Osteoblast (primary cell): ENCODE results near the gene ARL15. TPM values are rescaled to one million over a fixed set of nuclear protein-coding genes. Genes with fewer than 3 reads are reported as not detected.

Experiments used
- DNase-seq: peaks from one replicate; pipeline ENCODE4 v3.0.0; 2011; ENCODE audit warnings: low spot score, mixed read lengths; ENCODE audit not compliant: insufficient read length; ENCODE audit errors: missing footprints
- H2AFZ ChIP-seq: 2 replicates; pipeline ENCODE4 v1.6.0; 2011; ENCODE audit warnings: mild to moderate bottlenecking, low read length
- H3K27ac ChIP-seq: 2 replicates; pipeline ENCODE4 v1.5.1; 2011; ENCODE audit warnings: mild to moderate bottlenecking, low read depth, low read length, moderate library complexity
- H3K27me3 ChIP-seq: 2 replicates; pipeline ENCODE4 v1.6.0; 2012; ENCODE audit warnings: mild to moderate bottlenecking, control low read depth, inconsistent platforms, low read length, moderate library complexity; ENCODE audit not compliant: insufficient read depth
- H3K36me3 ChIP-seq: 2 replicates; pipeline ENCODE4 v1.5.1; 2011; ENCODE audit warnings: mild to moderate bottlenecking, low read length, control low read depth, moderate library complexity; ENCODE audit not compliant: insufficient read depth
- H3K4me1 ChIP-seq: 2 replicates; pipeline ENCODE4 v1.5.1; 2011; ENCODE audit warnings: mild to moderate bottlenecking, low read length, control low read depth, moderate library complexity; ENCODE audit not compliant: insufficient read depth
- H3K4me2 ChIP-seq: 2 replicates; pipeline ENCODE4 v1.6.0; 2011; ENCODE audit warnings: mild to moderate bottlenecking, low read length; ENCODE audit not compliant: insufficient read depth
- H3K4me3 ChIP-seq: fragments of 200-600 bp; sonication (generic); 3 replicates; pipeline ENCODE4 v1.5.1; 2012; ENCODE audit warnings: mild to moderate bottlenecking, low read length, inconsistent platforms; ENCODE audit not compliant: insufficient read depth
- H3K79me2 ChIP-seq: 2 replicates; pipeline ENCODE4 v1.6.0; 2012; ENCODE audit warnings: mild to moderate bottlenecking, low read length, control low read depth, inconsistent platforms; ENCODE audit not compliant: insufficient read depth
- H3K9me3 ChIP-seq: 2 replicates; pipeline ENCODE4 v1.5.1; 2011; ENCODE audit warnings: low read depth, low read length, control low read depth
- H4K20me1 ChIP-seq: 2 replicates; pipeline ENCODE4 v1.6.0; 2012; ENCODE audit warnings: mild to moderate bottlenecking, low read length, control low read depth; ENCODE audit not compliant: insufficient read depth
- CTCF ChIP-seq: IDR thresholded peaks from 2 replicates; pipeline ENCODE4 v1.5.1; 2011; ENCODE audit warnings: mild to moderate bottlenecking, low read depth, low read length, moderate library complexity; ENCODE audit errors: extremely low read depth
- total RNA-seq: library from RNA; depleted of rRNA; stranded (reverse); fragments of >200 nt; gene quantifications from 2 replicates; pipeline ENCODE4 v1.2.3, GENCODE V29; 2012

Gene ARL15
- total RNA-seq, 1 donor: 25.3 TPM

GRCh38 chr5:54222336-54222735 is 88.0 kb downstream of the ARL15 start:
- H3K4me3 ChIP-seq: no peak overlapping the region
- no peak overlapping the region for H3K4me2 ChIP-seq
- H3K36me3 ChIP-seq: no peaks in the 10 kb centered on the region
- no peaks in the 10 kb centered on the region for H3K9me3 ChIP-seq
- no peak overlapping the region for H2AFZ ChIP-seq
- no peaks in the 10 kb centered on the region for H3K79me2 ChIP-seq
- no peak overlapping the region for H3K27ac ChIP-seq
- no peaks in the 10 kb centered on the region for H4K20me1 ChIP-seq
- no peak for DNase-seq
- H3K27me3 ChIP-seq: no peaks in the 10 kb centered on the region
- no peaks in the 10 kb centered on the region for H3K4me1 ChIP-seq
- no peak for TF ChIP-seq CTCF

GRCh38 chr5:54221135-54221534 is 89.2 kb downstream of the ARL15 start:
- Histone ChIP-seq H3K9me3 (no peaks in the 10 kb centered on the region), H3K4me2 (no peak overlapping the region)
- no peak for TF ChIP-seq CTCF

GRCh38 chr5:54220230-54221040 is 89.9 kb downstream of the ARL15 start:
- Histone ChIP-seq H2AFZ (no peak overlapping the region), H3K4me3 (no peak overlapping the region), H3K9me3 (no peaks in the 10 kb centered on the region), H3K4me1 (no peaks in the 10 kb centered on the region), H3K79me2 (no peaks in the 10 kb centered on the region), H4K20me1 (no peaks in the 10 kb centered on the region), H3K4me2 (peak overlapping the region; percentile 43), H3K27me3 (no peaks in the 10 kb centered on the region), H3K36me3 (no peaks in the 10 kb centered on the region), H3K27ac (no peak overlapping the region)
- DNase-seq: no peak
- no peak for TF ChIP-seq CTCF

More at GRCh38 chr5:54221135-54221534, 89.2 kb downstream of the ARL15 start:
- no peak overlapping the region for H3K27ac ChIP-seq
- no peaks in the 10 kb centered on the region for H3K27me3 ChIP-seq
- no peaks in the 10 kb centered on the region for H4K20me1 ChIP-seq
- H3K4me3 ChIP-seq: no peak overlapping the region
- H2AFZ ChIP-seq: no peak overlapping the region
- H3K79me2 ChIP-seq: no peaks in the 10 kb centered on the region
- no peaks in the 10 kb centered on the region for H3K4me1 ChIP-seq
- no peak for DNase-seq
- H3K36me3 ChIP-seq: no peaks in the 10 kb centered on the region

- no peaks in the 10 kb centered on the region for H3K4me1 ChIP-seq
- H3K4me2 ChIP-seq: no peak overlapping the region
- no peaks in the 10 kb centered on the region for H4K20me1 ChIP-seq
- TF ChIP-seq CTCF: peak; percentile 76
- no peaks in the 10 kb centered on the region for H3K9me3 ChIP-seq
- H3K27ac ChIP-seq: no peak overlapping the region
- no peak for DNase-seq
- H2AFZ ChIP-seq: no peak overlapping the region
- H3K4me3 ChIP-seq: no peak overlapping the region
- H3K36me3 ChIP-seq: no peaks in the 10 kb centered on the region
- no peaks in the 10 kb centered on the region for H3K79me2 ChIP-seq
- no peaks in the 10 kb centered on the region for H3K27me3 ChIP-seq
Observed at GRCh38 chr5:54217826-54218503, 92.4 kb downstream of the ARL15 start.
